MM.1S (cell line): ENCODE results near the gene CEP43.

Experiments used
- DNase-seq: peaks from one replicate; pipeline ENCODE4 v3.0.0-alpha.2; 2015
- H2AFZ ChIP-seq: fragments of 300-600 bp; sonication (generic); 2 replicates; pipeline ENCODE4 v1.6.0; 2016; ENCODE audit warnings: antibody characterized with exemption, low read length
- H3F3A ChIP-seq: fragments of 300-600 bp; sonication (generic); 2 replicates; pipeline ENCODE4 v1.6.1; 2016; ENCODE audit warnings: mild to moderate bottlenecking, antibody characterized with exemption, low read length, moderate library complexity, mixed read lengths; ENCODE audit not compliant: insufficient read depth
- H3K27ac ChIP-seq: fragments of 300-600 bp; sonication (generic); 2 replicates; pipeline ENCODE4 v1.5.1; 2016; ENCODE audit warnings: mild to moderate bottlenecking, low read length
- H3K27me3 ChIP-seq: fragments of 300-600 bp; sonication (generic); replicated peaks from 2 replicates; pipeline ENCODE4 v1.6.0; 2016; ENCODE audit warnings: low read length; ENCODE audit not compliant: insufficient read depth
- H3K36me3 ChIP-seq: fragments of 300-600 bp; sonication (generic); replicated peaks from 2 replicates; pipeline ENCODE4 v1.6.1; 2016; ENCODE audit warnings: mild to moderate bottlenecking, low read length, mixed read lengths; ENCODE audit not compliant: insufficient read depth
- H3K4me1 ChIP-seq: fragments of 300-600 bp; sonication (generic); 2 replicates; pipeline ENCODE4 v1.6.1; 2016; ENCODE audit warnings: low read length, mixed read lengths
- H3K4me2 ChIP-seq: fragments of 300-600 bp; sonication (generic); 2 replicates; pipeline ENCODE4 v1.6.0; 2016; ENCODE audit warnings: low read depth, low read length
- H3K4me3 ChIP-seq: fragments of 300-600 bp; sonication (generic); 2 replicates; pipeline ENCODE4 v1.5.1; 2016; ENCODE audit warnings: low read length, mixed read lengths
- H3K79me2 ChIP-seq: fragments of 300-600 bp; sonication (generic); 2 replicates; pipeline ENCODE4 v1.6.1; 2016; ENCODE audit warnings: mixed run types, low read length, mixed read lengths
- H3K9ac ChIP-seq: fragments of 300-600 bp; sonication (generic); 2 replicates; pipeline ENCODE4 v1.6.1; 2016; ENCODE audit warnings: low read length, mixed read lengths
- H3K9me2 ChIP-seq: fragments of 300-600 bp; sonication (generic); replicated peaks from 2 replicates; pipeline ENCODE4 v1.6.1; 2016; ENCODE audit warnings: mild to moderate bottlenecking, low read length, mixed read lengths; ENCODE audit not compliant: insufficient read depth
- H3K9me3 ChIP-seq: fragments of 300-600 bp; sonication (generic); replicated peaks from 2 replicates; pipeline ENCODE4 v1.6.1; 2016; ENCODE audit warnings: mild to moderate bottlenecking, low read length, mixed read lengths; ENCODE audit not compliant: insufficient read depth
- H4K20me1 ChIP-seq: fragments of 300-600 bp; sonication (generic); 2 replicates; pipeline ENCODE4 v1.6.1; 2016; ENCODE audit warnings: mild to moderate bottlenecking, low read length, moderate library complexity, mixed read lengths; ENCODE audit not compliant: insufficient read depth
- CTCF ChIP-seq: fragments of 300-600 bp; sonication (generic); IDR thresholded peaks from 2 replicates; pipeline ENCODE4 v1.5.1; 2016; ENCODE audit warnings: antibody characterized with exemption, low read length, mixed read lengths
- EZH2 ChIP-seq: fragments of 300-600 bp; sonication (generic); optimal IDR thresholded peaks from 2 replicates; pipeline ENCODE3; 2017; ENCODE audit warnings: low read depth, mild to moderate bottlenecking, antibody characterized with exemption, low read length, mixed read lengths
- EZH2phosphoT487 ChIP-seq: fragments of 300-600 bp; sonication (generic); IDR thresholded peaks from 2 replicates; pipeline ENCODE4 v1.6.1; 2018; ENCODE audit warnings: antibody characterized with exemption, low read length

CEP43 gene

GRCh38 chr6:167005350-167006159 is 6.4 kb downstream of the CEP43 start:
- no peak for DNase-seq
- no peak for TF ChIP-seq EZH2
- Histone ChIP-seq H3K79me2 (peaks cover 24% of the 10 kb centered on the region), H3K36me3 (no peaks in the 10 kb centered on the region), H3K27me3 (no peaks in the 10 kb centered on the region), H3K9me3 (no peaks in the 10 kb centered on the region), H2AFZ (no peak overlapping the region), H3K27ac (no peak overlapping the region), H3K4me2 (no peak overlapping the region), H3F3A (no peaks in the 10 kb centered on the region), H4K20me1 (no peaks in the 10 kb centered on the region), H3K4me1 (peaks cover 10% of the 10 kb centered on the region; the same call in 1 of the 2 replicates), H3K9ac (no peak overlapping the region), H3K4me3 (no peak overlapping the region), H3K9me2 (no peaks in the 10 kb centered on the region)

- H3K79me2 ChIP-seq: peaks cover 3% of the 10 kb centered on the region; the same call in 1 of the 2 replicates
- no peak overlapping the region for H3K4me3 ChIP-seq
- TF ChIP-seq EZH2phosphoT487 (no peak), EZH2 (no peak), CTCF (no peak)
- H3F3A ChIP-seq: no peaks in the 10 kb centered on the region
- no peaks in the 10 kb centered on the region for H4K20me1 ChIP-seq
- no peak for DNase-seq
- H3K4me2 ChIP-seq: no peak overlapping the region
- H3K27me3 ChIP-seq: no peaks in the 10 kb centered on the region
- H2AFZ ChIP-seq: no peak overlapping the region
- no peaks in the 10 kb centered on the region for H3K9me2 ChIP-seq
- H3K27ac ChIP-seq: no peak overlapping the region
- H3K9me3 ChIP-seq: no peaks in the 10 kb centered on the region
- H3K4me1 ChIP-seq: no peaks in the 10 kb centered on the region
- H3K36me3 ChIP-seq: no peaks in the 10 kb centered on the region
- H3K9ac ChIP-seq: no peak overlapping the region
Observed at GRCh38 chr6:167007985-167008384, 8.8 kb downstream of the CEP43 start.

- H3K4me2 ChIP-seq: no peak overlapping the region
- H3K9me3 ChIP-seq: no peaks in the 10 kb centered on the region
- no peaks in the 10 kb centered on the region for H3K4me1 ChIP-seq
- no peaks in the 10 kb centered on the region for H3K27me3 ChIP-seq
- H4K20me1 ChIP-seq: no peaks in the 10 kb centered on the region
- no peak for DNase-seq
- no peaks in the 10 kb centered on the region for H3K36me3 ChIP-seq
- H2AFZ ChIP-seq: no peak overlapping the region
- H3K9me2 ChIP-seq: no peaks in the 10 kb centered on the region
- TF ChIP-seq EZH2phosphoT487 (no peak), CTCF (no peak), EZH2 (no peak)
- no peak overlapping the region for H3K9ac ChIP-seq
- no peaks in the 10 kb centered on the region for H3K79me2 ChIP-seq
- H3K4me3 ChIP-seq: no peak overlapping the region
- H3F3A ChIP-seq: no peaks in the 10 kb centered on the region
- no peak overlapping the region for H3K27ac ChIP-seq
Observed at GRCh38 chr6:167013067-167013466, 13.9 kb downstream of the CEP43 start.

GRCh38 chr6:167013946-167014345 is 14.7 kb downstream of the CEP43 start:
- H2AFZ ChIP-seq: no peak overlapping the region
- H3K27me3 ChIP-seq: no peaks in the 10 kb centered on the region
- H3K9ac ChIP-seq: no peak overlapping the region
- DNase-seq: no peak
- H3K79me2 ChIP-seq: no peaks in the 10 kb centered on the region
- H3K9me3 ChIP-seq: no peaks in the 10 kb centered on the region
- no peak overlapping the region for H3K4me2 ChIP-seq
- H3K4me3 ChIP-seq: no peak overlapping the region
- no peak overlapping the region for H3K27ac ChIP-seq
- no peaks in the 10 kb centered on the region for H3F3A ChIP-seq
- no peaks in the 10 kb centered on the region for H3K4me1 ChIP-seq
- no peaks in the 10 kb centered on the region for H3K9me2 ChIP-seq
- H4K20me1 ChIP-seq: no peaks in the 10 kb centered on the region
- TF ChIP-seq EZH2phosphoT487: no peak
- no peak for TF ChIP-seq EZH2
- no peak for TF ChIP-seq CTCF
- no peaks in the 10 kb centered on the region for H3K36me3 ChIP-seq
